OCI-LY3 (cell line): ENCODE measurements around the gene PDE4D.

Experiments used
- EZH2phosphoT487 ChIP-seq: fragments of 200-600 bp; shearing (Covaris generic); IDR thresholded peaks from 2 replicates; pipeline ENCODE4 v1.6.1; 2018; ENCODE audit warnings: antibody characterized with exemption, mixed run types, low read depth
- TF ChIP-seq, protein P1 (sequence below): fragments of 200-600, 300-600 bp; sonication (generic); IDR thresholded peaks from 2 replicates; pipeline ENCODE4 v1.5.1; 2014; ENCODE audit warnings: antibody characterized with exemption, low read length, low read depth

DNA sequence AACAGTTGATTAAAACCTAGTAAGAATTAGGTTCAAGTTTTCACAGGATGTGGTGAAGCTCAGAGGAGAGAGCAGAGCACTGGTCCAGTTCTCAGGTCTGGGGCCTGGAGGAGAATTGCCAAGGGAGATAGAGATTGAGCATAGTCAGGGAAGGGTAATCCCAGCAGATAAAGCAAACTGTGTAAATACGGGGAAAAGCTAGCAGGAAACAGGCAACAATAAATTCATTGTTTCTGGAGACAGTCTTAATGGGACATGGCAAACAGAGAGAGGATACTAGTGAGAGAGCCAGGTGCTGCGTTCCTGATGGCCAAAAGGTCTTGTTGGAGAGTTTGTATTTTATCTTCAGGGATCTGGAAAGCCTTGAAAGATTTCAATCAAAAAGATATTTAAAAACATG is 333.0 kb downstream of the PDE4D start:
- TF ChIP-seq, protein P1, sequence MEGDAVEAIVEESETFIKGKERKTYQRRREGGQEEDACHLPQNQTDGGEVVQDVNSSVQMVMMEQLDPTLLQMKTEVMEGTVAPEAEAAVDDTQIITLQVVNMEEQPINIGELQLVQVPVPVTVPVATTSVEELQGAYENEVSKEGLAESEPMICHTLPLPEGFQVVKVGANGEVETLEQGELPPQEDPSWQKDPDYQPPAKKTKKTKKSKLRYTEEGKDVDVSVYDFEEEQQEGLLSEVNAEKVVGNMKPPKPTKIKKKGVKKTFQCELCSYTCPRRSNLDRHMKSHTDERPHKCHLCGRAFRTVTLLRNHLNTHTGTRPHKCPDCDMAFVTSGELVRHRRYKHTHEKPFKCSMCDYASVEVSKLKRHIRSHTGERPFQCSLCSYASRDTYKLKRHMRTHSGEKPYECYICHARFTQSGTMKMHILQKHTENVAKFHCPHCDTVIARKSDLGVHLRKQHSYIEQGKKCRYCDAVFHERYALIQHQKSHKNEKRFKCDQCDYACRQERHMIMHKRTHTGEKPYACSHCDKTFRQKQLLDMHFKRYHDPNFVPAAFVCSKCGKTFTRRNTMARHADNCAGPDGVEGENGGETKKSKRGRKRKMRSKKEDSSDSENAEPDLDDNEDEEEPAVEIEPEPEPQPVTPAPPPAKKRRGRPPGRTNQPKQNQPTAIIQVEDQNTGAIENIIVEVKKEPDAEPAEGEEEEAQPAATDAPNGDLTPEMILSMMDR: no peak
- no peak for TF ChIP-seq EZH2phosphoT487
